ENCODE data around the gene PTK6.

The PTK6 gene

GRCh38 chr20:63509088-63509564, 28.1 kb downstream of the PTK6 start:
- no peak overlapping the region for H3K4me2 ChIP-seq (ENCODE audit: low read length)
- no peaks in the 10 kb centered on the region for H3K36me3 ChIP-seq (ENCODE audit: control insufficient read depth, low read length)
- no peak overlapping the region for H3K27ac ChIP-seq (ENCODE audit: low read depth, low read length)
- no peaks in the 10 kb centered on the region for H3K4me1 ChIP-seq (ENCODE audit: control insufficient read depth, low read length)
- no peak overlapping the region for H3K4me3 ChIP-seq (ENCODE audit: low read length)
- H3K27me3 ChIP-seq (ENCODE audit: control insufficient read depth, low read length), result peaks cover 5% of the 10 kb centered on the region; the same call in 1 of the 2 replicates
- H3K9me3 ChIP-seq (ENCODE audit: control insufficient read depth, insufficient read depth, low read length), result no peaks in the 10 kb centered on the region
- TF ChIP-seq CTCF (IDR thresholded peaks at IDR 0.05; ENCODE audit: low read depth, low read length, poor library complexity, severe bottlenecking) (no peak), EZH2phosphoT487 (IDR thresholded peaks at IDR 0.05; ENCODE audit: borderline replicate concordance, low read length) (no peak)
- H4K20me1 ChIP-seq (ENCODE audit: control insufficient read depth, insufficient read depth, low read depth, low read length), result no peaks in the 10 kb centered on the region
- H3K79me2 ChIP-seq (ENCODE audit: control insufficient read depth, low read length), result no peaks in the 10 kb centered on the region
- H3K9me2 ChIP-seq (replicated peaks; ENCODE audit: control insufficient read depth, low read length), result no peaks in the 10 kb centered on the region
- no peaks in the 10 kb centered on the region for H3F3A ChIP-seq (ENCODE audit: control insufficient read depth, insufficient read depth)

GRCh38 chr20:63508072-63508768, 29.0 kb downstream of the PTK6 start:
- TF ChIP-seq EZH2phosphoT487 (IDR thresholded peaks at IDR 0.05; ENCODE audit: borderline replicate concordance, low read length) (no peak), CTCF (IDR thresholded peaks at IDR 0.05; ENCODE audit: low read depth, low read length, poor library complexity, severe bottlenecking) (no peak)
- H3K4me2 ChIP-seq (ENCODE audit: low read length), result no peak overlapping the region
- no peaks in the 10 kb centered on the region for H3F3A ChIP-seq (ENCODE audit: control insufficient read depth, insufficient read depth)
- no peaks in the 10 kb centered on the region for H4K20me1 ChIP-seq (ENCODE audit: control insufficient read depth, insufficient read depth, low read depth, low read length)
- no peaks in the 10 kb centered on the region for H3K9me2 ChIP-seq (replicated peaks; ENCODE audit: control insufficient read depth, low read length)
- H3K27ac ChIP-seq (ENCODE audit: low read depth, low read length), result no peak overlapping the region
- no peak overlapping the region for H3K4me3 ChIP-seq (ENCODE audit: low read length)
- H3K79me2 ChIP-seq (ENCODE audit: control insufficient read depth, low read length), result no peaks in the 10 kb centered on the region
- H3K9me3 ChIP-seq (ENCODE audit: control insufficient read depth, insufficient read depth, low read length), result no peaks in the 10 kb centered on the region
- no peaks in the 10 kb centered on the region for H3K36me3 ChIP-seq (ENCODE audit: control insufficient read depth, low read length)
- H3K27me3 ChIP-seq (ENCODE audit: control insufficient read depth, low read length), result peaks cover 4% of the 10 kb centered on the region; the same call in 1 of the 2 replicates
- H3K4me1 ChIP-seq (ENCODE audit: control insufficient read depth, low read length), result no peaks in the 10 kb centered on the region

- H3F3A ChIP-seq (ENCODE audit: control insufficient read depth, insufficient read depth), result no peaks in the 10 kb centered on the region
- no peaks in the 10 kb centered on the region for H4K20me1 ChIP-seq (ENCODE audit: control insufficient read depth, insufficient read depth, low read depth, low read length)
- H3K27me3 ChIP-seq (ENCODE audit: control insufficient read depth, low read length), result no peaks in the 10 kb centered on the region
- no peaks in the 10 kb centered on the region for H3K9me2 ChIP-seq (replicated peaks; ENCODE audit: control insufficient read depth, low read length)
- no peak overlapping the region for H3K4me2 ChIP-seq (ENCODE audit: low read length)
- H3K9me3 ChIP-seq (ENCODE audit: control insufficient read depth, insufficient read depth, low read length), result no peaks in the 10 kb centered on the region
- no peak overlapping the region for H3K27ac ChIP-seq (ENCODE audit: low read depth, low read length)
- no peaks in the 10 kb centered on the region for H3K36me3 ChIP-seq (ENCODE audit: control insufficient read depth, low read length)
- H3K4me3 ChIP-seq (ENCODE audit: low read length), result no peak overlapping the region
- TF ChIP-seq EZH2phosphoT487 (IDR thresholded peaks at IDR 0.05; ENCODE audit: borderline replicate concordance, low read length) (no peak), CTCF (IDR thresholded peaks at IDR 0.05; ENCODE audit: low read depth, low read length, poor library complexity, severe bottlenecking) (no peak)
- no peaks in the 10 kb centered on the region for H3K79me2 ChIP-seq (ENCODE audit: control insufficient read depth, low read length)
- H3K4me1 ChIP-seq (ENCODE audit: control insufficient read depth, low read length), result peaks cover 4% of the 10 kb centered on the region
Observed at GRCh38 chr20:63507083-63507743, 30.0 kb downstream of the PTK6 start.
